ENCODE measurements around the gene ERVW-1. TPM values are rescaled to one million over a fixed set of nuclear protein-coding genes. Genes with fewer than 3 reads are reported as not detected.

The ERVW-1 gene
- total and polyA plus RNA-seq, 2 of the 13 experiments (the other 11 are each of a cell fraction or from before 2014, with no cell fraction given) = not detected

DNA sequence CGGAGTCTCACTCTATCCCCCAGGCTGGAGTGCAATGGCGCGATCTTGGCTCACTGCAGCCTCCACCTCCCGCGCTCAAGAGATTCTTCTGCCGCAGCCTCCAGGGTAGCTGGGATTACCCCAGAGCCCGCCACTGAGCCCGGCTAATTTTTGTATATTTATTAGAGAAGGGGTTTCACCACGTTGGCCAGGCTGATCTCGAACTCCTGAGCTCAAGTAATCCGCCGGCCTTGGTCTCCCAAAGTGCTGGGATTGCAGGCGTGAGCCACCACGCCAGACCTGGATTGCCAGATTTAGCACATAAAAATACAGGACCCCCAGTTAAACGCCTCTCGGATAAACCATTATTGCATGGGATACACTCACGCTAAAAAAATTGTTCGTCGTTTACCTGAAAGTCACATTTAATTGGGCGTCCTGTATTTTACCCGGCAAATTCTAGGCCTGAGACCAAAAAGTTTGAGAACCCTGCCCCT is 30.8 kb downstream of the ERVW-1 start:
- no peak for FAIRE-seq
- peak overlapping the region; percentile 98; the same call in 1 of the 2 replicates for H3K9ac ChIP-seq (ENCODE audit: insufficient read depth, low read depth, low read length)
- intact Hi-C loops (cut with micrococcal nuclease; ENCODE audit: unreplicated experiment) = loop anchor here (1.0 to 5.0 kb wide), 4 partner anchors 23 to 315 kb away; partner anchors contain the start of genes ANKIB1, CYP51A1, KRIT1 and LRRD1
- TF ChIP-seq NONO (IDR thresholded peaks at IDR 0.05) = no peak
- TF ChIP-seq NONO (CRISPR knock-in tag; conservative IDR thresholded peaks at IDR 0.05) = 0 out of 2 replicates have a peak, but pooled peaks have one; percentile 7
- TF ChIP-seq, protein P1, sequence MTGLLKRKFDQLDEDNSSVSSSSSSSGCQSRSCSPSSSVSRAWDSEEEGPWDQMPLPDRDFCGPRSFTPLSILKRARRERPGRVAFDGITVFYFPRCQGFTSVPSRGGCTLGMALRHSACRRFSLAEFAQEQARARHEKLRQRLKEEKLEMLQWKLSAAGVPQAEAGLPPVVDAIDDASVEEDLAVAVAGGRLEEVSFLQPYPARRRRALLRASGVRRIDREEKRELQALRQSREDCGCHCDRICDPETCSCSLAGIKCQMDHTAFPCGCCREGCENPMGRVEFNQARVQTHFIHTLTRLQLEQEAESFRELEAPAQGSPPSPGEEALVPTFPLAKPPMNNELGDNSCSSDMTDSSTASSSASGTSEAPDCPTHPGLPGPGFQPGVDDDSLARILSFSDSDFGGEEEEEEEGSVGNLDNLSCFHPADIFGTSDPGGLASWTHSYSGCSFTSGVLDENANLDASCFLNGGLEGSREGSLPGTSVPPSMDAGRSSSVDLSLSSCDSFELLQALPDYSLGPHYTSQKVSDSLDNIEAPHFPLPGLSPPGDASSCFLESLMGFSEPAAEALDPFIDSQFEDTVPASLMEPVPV (CRISPR knock-in tag; IDR thresholded peaks at IDR 0.05) = 0 out of 2 replicates have a peak, but pooled peaks have one; percentile 6
- TF ChIP-seq, protein P2, sequence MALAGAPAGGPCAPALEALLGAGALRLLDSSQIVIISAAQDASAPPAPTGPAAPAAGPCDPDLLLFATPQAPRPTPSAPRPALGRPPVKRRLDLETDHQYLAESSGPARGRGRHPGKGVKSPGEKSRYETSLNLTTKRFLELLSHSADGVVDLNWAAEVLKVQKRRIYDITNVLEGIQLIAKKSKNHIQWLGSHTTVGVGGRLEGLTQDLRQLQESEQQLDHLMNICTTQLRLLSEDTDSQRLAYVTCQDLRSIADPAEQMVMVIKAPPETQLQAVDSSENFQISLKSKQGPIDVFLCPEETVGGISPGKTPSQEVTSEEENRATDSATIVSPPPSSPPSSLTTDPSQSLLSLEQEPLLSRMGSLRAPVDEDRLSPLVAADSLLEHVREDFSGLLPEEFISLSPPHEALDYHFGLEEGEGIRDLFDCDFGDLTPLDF (CRISPR knock-in tag; IDR thresholded peaks at IDR 0.05) = no peak
- TF ChIP-seq, protein P3, sequence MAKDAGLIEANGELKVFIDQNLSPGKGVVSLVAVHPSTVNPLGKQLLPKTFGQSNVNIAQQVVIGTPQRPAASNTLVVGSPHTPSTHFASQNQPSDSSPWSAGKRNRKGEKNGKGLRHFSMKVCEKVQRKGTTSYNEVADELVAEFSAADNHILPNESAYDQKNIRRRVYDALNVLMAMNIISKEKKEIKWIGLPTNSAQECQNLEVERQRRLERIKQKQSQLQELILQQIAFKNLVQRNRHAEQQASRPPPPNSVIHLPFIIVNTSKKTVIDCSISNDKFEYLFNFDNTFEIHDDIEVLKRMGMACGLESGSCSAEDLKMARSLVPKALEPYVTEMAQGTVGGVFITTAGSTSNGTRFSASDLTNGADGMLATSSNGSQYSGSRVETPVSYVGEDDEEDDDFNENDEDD (CRISPR knock-in tag; IDR thresholded peaks at IDR 0.05; ENCODE audit: borderline replicate concordance) = peak; percentile 68; the same call in 1 of the 2 replicates
- TF ChIP-seq MYNN (CRISPR knock-in tag; IDR thresholded peaks at IDR 0.05; ENCODE audit: low read depth) = no peak
- no peak; the same call in 1 of the 2 replicates for TF ChIP-seq ZNF335 (CRISPR knock-in tag; IDR thresholded peaks at IDR 0.05)
- TF ChIP-seq, protein P4, sequence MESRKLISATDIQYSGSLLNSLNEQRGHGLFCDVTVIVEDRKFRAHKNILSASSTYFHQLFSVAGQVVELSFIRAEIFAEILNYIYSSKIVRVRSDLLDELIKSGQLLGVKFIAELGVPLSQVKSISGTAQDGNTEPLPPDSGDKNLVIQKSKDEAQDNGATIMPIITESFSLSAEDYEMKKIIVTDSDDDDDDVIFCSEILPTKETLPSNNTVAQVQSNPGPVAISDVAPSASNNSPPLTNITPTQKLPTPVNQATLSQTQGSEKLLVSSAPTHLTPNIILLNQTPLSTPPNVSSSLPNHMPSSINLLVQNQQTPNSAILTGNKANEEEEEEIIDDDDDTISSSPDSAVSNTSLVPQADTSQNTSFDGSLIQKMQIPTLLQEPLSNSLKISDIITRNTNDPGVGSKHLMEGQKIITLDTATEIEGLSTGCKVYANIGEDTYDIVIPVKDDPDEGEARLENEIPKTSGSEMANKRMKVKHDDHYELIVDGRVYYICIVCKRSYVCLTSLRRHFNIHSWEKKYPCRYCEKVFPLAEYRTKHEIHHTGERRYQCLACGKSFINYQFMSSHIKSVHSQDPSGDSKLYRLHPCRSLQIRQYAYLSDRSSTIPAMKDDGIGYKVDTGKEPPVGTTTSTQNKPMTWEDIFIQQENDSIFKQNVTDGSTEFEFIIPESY (CRISPR knock-in tag; IDR thresholded peaks at IDR 0.05) = peak; percentile 19; the same call in 1 of the 2 replicates
- 0 out of 2 replicates have a peak, but pooled peaks have one; percentile 38 for TF ChIP-seq RARG (CRISPR knock-in tag; IDR thresholded peaks at IDR 0.05; ENCODE audit: low read depth)
- TF ChIP-seq FOXC1 (CRISPR knock-in tag; IDR thresholded peaks at IDR 0.05; ENCODE audit: borderline replicate concordance) = peak; percentile 84; the same call in 1 of the 2 replicates
- peak; percentile 69; the same call in 1 of the 2 replicates for TF ChIP-seq TOE1 (CRISPR knock-in tag; IDR thresholded peaks at IDR 0.05)
- TF ChIP-seq ERF (CRISPR knock-in tag; IDR thresholded peaks at IDR 0.05) = no peak
- TF ChIP-seq, protein P5, sequence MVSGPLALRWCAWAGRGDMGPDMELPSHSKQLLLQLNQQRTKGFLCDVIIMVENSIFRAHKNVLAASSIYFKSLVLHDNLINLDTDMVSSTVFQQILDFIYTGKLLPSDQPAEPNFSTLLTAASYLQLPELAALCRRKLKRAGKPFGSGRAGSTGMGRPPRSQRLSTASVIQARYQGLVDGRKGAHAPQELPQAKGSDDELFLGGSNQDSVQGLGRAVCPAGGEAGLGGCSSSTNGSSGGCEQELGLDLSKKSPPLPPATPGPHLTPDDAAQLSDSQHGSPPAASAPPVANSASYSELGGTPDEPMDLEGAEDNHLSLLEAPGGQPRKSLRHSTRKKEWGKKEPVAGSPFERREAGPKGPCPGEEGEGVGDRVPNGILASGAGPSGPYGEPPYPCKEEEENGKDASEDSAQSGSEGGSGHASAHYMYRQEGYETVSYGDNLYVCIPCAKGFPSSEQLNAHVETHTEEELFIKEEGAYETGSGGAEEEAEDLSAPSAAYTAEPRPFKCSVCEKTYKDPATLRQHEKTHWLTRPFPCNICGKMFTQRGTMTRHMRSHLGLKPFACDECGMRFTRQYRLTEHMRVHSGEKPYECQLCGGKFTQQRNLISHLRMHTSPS (CRISPR knock-in tag; IDR thresholded peaks at IDR 0.05; ENCODE audit: low read depth) = no peak
- TF ChIP-seq, protein P6, sequence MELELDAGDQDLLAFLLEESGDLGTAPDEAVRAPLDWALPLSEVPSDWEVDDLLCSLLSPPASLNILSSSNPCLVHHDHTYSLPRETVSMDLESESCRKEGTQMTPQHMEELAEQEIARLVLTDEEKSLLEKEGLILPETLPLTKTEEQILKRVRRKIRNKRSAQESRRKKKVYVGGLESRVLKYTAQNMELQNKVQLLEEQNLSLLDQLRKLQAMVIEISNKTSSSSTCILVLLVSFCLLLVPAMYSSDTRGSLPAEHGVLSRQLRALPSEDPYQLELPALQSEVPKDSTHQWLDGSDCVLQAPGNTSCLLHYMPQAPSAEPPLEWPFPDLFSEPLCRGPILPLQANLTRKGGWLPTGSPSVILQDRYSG (CRISPR knock-in tag; IDR thresholded peaks at IDR 0.05) = 0 out of 2 replicates have a peak, but pooled peaks have one; percentile 7

More for the DNA sequence above, 30.8 kb downstream of the ERVW-1 start:
- CTCF ChIA-PET (ENCODE audit: low intra/inter-chr PET ratio, low total read pairs) = interaction anchor here (1.4 to 3.0 kb wide), 3 partner anchors 22 to 617 kb away, joined by 3 to 22 read pairs (median 5); partner anchors contain the start of gene LRRD1
- Histone ChIP-seq H3K9me3 (ENCODE audit: low read length) (no peaks in the 10 kb centered on the region), H3K79me2 (ENCODE audit: insufficient read depth, low read length) (peaks cover 13% of the 10 kb centered on the region), H3K4me2 (ENCODE audit: low read depth, low read length) (peak overlapping the region; percentile 57), H2AFZ (ENCODE audit: low read length) (peak overlapping the region; percentile 87), H3K36me3 (replicated peaks in 1 of 2; ENCODE audit: control insufficient read depth in 1 of 2, insufficient read depth in 2 of 2, low read length in 2 of 2) (peaks cover 4 to 11% of the 10 kb centered on the region in 2 experiments; a peak in 4 of 5 replicates), H3K4me1 (ENCODE audit: insufficient read depth, low read length) (peaks cover 52% of the 10 kb centered on the region), H3K27me3 (ENCODE audit: control insufficient read depth in 1 of 2, insufficient read depth in 2 of 2, low read length in 2 of 2) (no peaks in the 10 kb centered on the region), H4K20me1 (ENCODE audit: insufficient read depth, low read length) (no peaks in the 10 kb centered on the region), H3K27ac (ENCODE audit: extremely low read length, insufficient read depth, low read length) (no peak overlapping the region), H3K4me3 (replicated peaks in 1 of 3; ENCODE audit: insufficient read depth in 1 of 3, low read depth in 2 of 3, low read length in 3 of 3) (peak overlapping the region in 1 of 3 experiments; percentile 98; a peak in 2 of 6 replicates)
- ATAC-seq (no peak; the same call in 2 of the 3 replicates), DNase-seq (ENCODE audit: low spot score) (no peak)
- no TSS peak for BruUV-seq (replicated peaks)
- WGBS (ENCODE audit: low lambda C conversion rate) = 53% methylated on average over 19 of the region's 21 CpGs
- POLR2A ChIA-PET = interaction anchor here (0.7 to 2.6 kb wide), 8 partner anchors 18 to 617 kb away, joined by 3 to 22 read pairs (median 6); partner anchors contain the start of genes ANKIB1, CYP51A1, KRIT1 and LRRD1
- in situ Hi-C loops (cut with HindIII; ENCODE audit: extremely low pct_ligation_motif_present, low pct_unique_long_range_greater_than_20kb) = loop anchor here (25.0 kb wide), 1 partner anchor 615 kb away; no protein-coding TSS in a partner anchor
